C4-2B (cell line): Measurements from ENCODE around the gene USP15.

ENCODE experiments used
- H3K27ac ChIP-seq: fragments of 450-650 bp; 2 replicates; pipeline ENCODE4 v1.5.1; 2017
- ZFX ChIP-seq: fragments of 450-650 bp; IDR thresholded peaks from 2 replicates; pipeline ENCODE4 v1.6.1; 2017
- TF ChIP-seq, protein P1 (sequence below): fragments of 450-650 bp; conservative IDR thresholded peaks from 2 replicates; pipeline ENCODE4 v1.5.1; 2017; ENCODE audit warnings: mild to moderate bottlenecking

Gene USP15

DNA sequence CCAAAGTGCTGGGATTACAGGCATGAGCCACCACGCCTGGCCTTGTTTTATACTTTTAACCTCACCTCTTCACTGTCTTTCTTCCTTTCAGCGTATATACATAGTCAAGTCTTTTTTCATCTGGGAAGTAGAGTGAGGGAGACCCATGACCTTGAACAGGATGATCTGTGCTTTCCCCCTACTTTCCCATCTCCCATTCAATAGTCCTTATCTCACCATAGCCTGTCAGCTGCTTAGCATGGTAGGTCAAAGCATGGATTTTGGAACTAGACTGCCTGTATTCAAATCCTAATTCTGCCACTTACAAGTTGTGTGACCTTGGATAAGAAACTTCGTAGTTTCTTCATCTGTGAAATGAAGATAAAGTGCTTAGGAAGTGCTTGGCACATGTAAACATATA, 110.0 kb downstream of the USP15 start:
- TF ChIP-seq ZFX, result no peak
- TF ChIP-seq, protein P1, sequence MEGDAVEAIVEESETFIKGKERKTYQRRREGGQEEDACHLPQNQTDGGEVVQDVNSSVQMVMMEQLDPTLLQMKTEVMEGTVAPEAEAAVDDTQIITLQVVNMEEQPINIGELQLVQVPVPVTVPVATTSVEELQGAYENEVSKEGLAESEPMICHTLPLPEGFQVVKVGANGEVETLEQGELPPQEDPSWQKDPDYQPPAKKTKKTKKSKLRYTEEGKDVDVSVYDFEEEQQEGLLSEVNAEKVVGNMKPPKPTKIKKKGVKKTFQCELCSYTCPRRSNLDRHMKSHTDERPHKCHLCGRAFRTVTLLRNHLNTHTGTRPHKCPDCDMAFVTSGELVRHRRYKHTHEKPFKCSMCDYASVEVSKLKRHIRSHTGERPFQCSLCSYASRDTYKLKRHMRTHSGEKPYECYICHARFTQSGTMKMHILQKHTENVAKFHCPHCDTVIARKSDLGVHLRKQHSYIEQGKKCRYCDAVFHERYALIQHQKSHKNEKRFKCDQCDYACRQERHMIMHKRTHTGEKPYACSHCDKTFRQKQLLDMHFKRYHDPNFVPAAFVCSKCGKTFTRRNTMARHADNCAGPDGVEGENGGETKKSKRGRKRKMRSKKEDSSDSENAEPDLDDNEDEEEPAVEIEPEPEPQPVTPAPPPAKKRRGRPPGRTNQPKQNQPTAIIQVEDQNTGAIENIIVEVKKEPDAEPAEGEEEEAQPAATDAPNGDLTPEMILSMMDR, result no peak
- H3K27ac ChIP-seq, result no peak overlapping the region

DNA sequence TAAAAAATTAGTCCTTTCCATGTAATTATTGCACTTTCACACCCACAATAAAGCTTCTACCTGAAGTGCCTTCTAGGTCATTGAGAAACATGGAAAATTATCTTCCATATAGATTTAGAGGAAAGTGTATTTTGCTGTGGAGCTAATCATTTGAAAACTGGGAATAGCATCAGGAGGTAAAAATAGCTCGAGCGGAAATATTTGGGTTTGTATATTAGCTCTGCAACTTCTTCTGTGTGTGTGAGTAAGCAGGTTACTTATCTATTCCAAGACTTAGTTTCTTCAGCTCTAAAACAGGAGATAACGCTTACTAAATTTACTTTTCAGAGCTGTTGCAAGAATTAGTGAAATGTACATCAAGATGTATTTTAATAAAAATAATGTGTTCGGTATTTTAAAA, 111.5 kb downstream of the USP15 start:
- no peak for TF ChIP-seq ZFX
- TF ChIP-seq, protein P1, result no peak
- H3K27ac ChIP-seq, result no peak overlapping the region

DNA sequence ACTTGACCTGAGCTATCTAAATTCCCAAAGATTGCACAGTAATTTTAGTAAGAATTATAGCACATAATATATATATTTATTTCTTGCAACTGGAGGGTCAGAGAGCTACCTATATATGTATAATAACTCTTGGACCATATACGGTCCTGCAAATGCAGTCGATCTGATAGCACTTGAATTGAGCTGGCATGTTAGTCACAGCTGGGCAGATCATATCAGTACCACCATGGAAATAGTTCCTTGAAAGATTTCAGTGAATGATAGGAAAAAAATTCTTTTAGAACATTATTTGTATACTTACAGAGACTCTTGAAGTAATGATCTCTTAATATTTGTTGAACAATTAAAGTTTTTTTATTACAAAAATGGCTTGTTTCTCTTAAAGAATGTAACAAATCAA, 111.9 kb downstream of the USP15 start:
- no peak overlapping the region for H3K27ac ChIP-seq
- TF ChIP-seq, protein P1, result no peak
- no peak for TF ChIP-seq ZFX

DNA sequence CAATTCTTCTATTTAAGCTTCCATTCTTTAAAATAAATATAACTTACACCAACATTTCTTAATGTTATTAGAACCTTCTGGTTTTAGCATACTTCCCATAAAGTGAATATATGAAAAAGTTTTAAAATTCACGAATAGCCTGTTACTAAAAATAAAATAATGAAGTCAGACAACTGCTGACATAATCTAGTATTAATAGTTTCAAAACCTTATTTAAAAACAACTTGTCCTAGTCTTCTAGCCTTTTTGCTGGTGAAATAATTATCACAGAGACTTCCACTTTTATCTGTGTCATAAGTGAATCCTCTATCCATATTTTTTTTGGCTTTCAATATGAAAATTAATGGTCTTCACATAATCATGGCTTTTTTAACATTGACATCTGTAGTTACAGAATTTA, 112.6 kb downstream of the USP15 start:
- TF ChIP-seq ZFX, result no peak
- TF ChIP-seq, protein P1, result no peak
- H3K27ac ChIP-seq, result no peak overlapping the region

DNA sequence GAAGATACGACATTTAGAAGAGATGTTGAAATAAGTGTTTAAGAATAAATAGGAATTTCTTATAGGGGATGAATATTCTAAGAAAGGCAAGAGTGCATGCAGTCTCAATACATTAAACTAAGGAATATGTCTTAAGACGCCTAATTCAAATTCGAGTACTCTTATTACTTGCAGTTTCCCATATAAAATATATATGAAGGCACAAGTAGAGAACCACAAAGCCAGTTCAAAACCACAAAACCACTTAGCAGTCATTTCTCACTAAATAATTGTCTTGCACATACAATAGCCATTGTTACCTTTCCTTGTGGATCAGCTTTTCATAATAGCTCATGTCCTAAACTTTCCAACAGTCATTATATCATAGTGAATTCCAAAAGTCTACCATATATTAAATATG, 115.4 kb downstream of the USP15 start:
- TF ChIP-seq ZFX, result no peak
- TF ChIP-seq, protein P1, result no peak

DNA sequence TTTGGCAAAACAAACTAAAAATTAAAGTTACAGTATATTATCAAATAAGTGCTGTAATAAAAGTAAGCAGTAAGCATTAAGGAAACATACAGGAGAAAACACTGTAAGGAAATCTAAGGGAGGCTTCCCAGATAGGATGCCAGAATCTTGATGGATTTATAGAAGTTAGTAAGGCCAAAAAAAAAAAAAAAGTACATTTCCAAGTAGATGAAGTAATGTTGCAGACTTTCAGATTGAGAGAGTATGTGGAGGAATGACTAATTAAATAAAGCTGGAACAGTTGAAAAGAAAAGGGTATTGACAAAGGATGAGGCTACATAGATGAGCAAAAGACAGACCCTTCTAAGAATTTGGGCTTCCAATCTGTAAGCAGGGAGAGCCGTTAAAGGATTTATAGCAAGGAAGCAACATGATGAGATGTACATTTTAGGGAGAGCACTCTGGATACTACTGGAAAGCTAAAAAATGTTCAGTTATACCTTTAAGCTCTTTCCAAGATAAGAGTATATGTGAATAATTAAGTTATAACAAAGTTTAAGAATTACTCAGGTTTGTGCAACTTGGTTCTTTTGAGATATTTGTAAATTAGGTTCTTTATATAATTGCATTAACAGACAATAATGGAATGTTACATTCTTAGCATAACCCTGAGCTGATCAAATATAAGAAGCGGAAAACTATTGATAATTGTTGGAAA, 119.0 kb downstream of the USP15 start:
- TF ChIP-seq ZFX, result no peak
- TF ChIP-seq, protein P1, result no peak
- H3K27ac ChIP-seq, result no peak overlapping the region

More for the DNA sequence above, 115.4 kb downstream of the USP15 start:
- no peak overlapping the region for H3K27ac ChIP-seq

DNA sequence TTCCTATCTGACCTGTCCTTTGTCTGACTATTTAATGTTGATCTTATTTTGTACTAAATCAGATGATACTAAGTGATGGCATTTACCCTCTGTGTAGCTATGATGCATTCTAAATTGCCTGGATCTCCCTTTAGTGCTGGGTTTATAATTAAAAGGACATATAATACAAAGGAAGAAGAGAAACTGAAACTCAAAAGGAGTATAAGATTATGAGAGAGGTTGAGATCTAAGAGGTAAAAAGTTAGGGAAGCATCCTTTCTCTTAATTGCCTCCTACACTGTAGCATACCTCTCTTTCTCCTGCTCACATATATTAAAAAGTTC, 119.5 kb downstream of the USP15 start:
- no peak overlapping the region for H3K27ac ChIP-seq
- TF ChIP-seq ZFX, result no peak
- TF ChIP-seq, protein P1, result no peak
